BE2C (cell line): ENCODE results near the gene TCEAL7.

Source experiments
- DNase-seq: peaks from one replicate; pipeline ENCODE4 v3.0.0-alpha.2; 2020
- H3K27me3 ChIP-seq: fragments of 250-450 bp; sonication (Bioruptor Pico); 2 replicates; pipeline ENCODE4 v1.5.1; 2020; ENCODE audit warnings: mild to moderate bottlenecking
- H3K36me3 ChIP-seq: fragments of 250-450 bp; sonication (Bioruptor Pico); 2 replicates; pipeline ENCODE4 v1.5.1; 2020; ENCODE audit warnings: mild to moderate bottlenecking
- H3K4me1 ChIP-seq: fragments of 250-450 bp; sonication (Bioruptor Pico); 2 replicates; pipeline ENCODE4 v1.5.1; 2020
- H3K4me3 ChIP-seq: 2 replicates; pipeline ENCODE4 v1.5.1; 2011; ENCODE audit warnings: low read depth, low read length
- H3K9me3 ChIP-seq: fragments of 250-450 bp; sonication (Bioruptor Pico); 2 replicates; pipeline ENCODE4 v1.5.1; 2020
- CTCF ChIP-seq: IDR thresholded peaks from 2 replicates; pipeline ENCODE4 v1.5.1; 2012; ENCODE audit warnings: mild to moderate bottlenecking, low read depth, low read length

Gene TCEAL7

GRCh38 chrX:103311399-103311780, 18.6 kb upstream of the TCEAL7 start:
- Histone ChIP-seq H3K36me3 (no peaks in the 10 kb centered on the region), H3K4me1 (no peaks in the 10 kb centered on the region), H3K4me3 (no peak overlapping the region), H3K27me3 (no peaks in the 10 kb centered on the region), H3K9me3 (no peaks in the 10 kb centered on the region)
- no peak for DNase-seq
- TF ChIP-seq CTCF = no peak

- no peaks in the 10 kb centered on the region for H3K36me3 ChIP-seq
- no peaks in the 10 kb centered on the region for H3K27me3 ChIP-seq
- H3K4me3 ChIP-seq = peak overlapping the region; percentile 63
- TF ChIP-seq CTCF = no peak
- no peaks in the 10 kb centered on the region for H3K4me1 ChIP-seq
- no peaks in the 10 kb centered on the region for H3K9me3 ChIP-seq
- DNase-seq = no peak
Observed at GRCh38 chrX:103330681-103331288, 746 bp downstream of the TCEAL7 start.

- no peaks in the 10 kb centered on the region for H3K27me3 ChIP-seq
- no peaks in the 10 kb centered on the region for H3K4me1 ChIP-seq
- no peaks in the 10 kb centered on the region for H3K9me3 ChIP-seq
- no peak overlapping the region for H3K4me3 ChIP-seq
- no peaks in the 10 kb centered on the region for H3K36me3 ChIP-seq
- no peak for DNase-seq
- TF ChIP-seq CTCF = no peak
Observed at GRCh38 chrX:103338663-103339062, 8.6 kb downstream of the TCEAL7 start.

GRCh38 chrX:103343105-103343504, 13.1 kb downstream of the TCEAL7 start:
- Histone ChIP-seq H3K4me3 (no peak overlapping the region), H3K9me3 (no peaks in the 10 kb centered on the region), H3K4me1 (no peaks in the 10 kb centered on the region), H3K36me3 (no peaks in the 10 kb centered on the region), H3K27me3 (no peaks in the 10 kb centered on the region)
- DNase-seq = peak; percentile 24
- peak; percentile 68 for TF ChIP-seq CTCF

- no peak for TF ChIP-seq CTCF
- H3K9me3 ChIP-seq = no peaks in the 10 kb centered on the region
- no peak for DNase-seq
- no peaks in the 10 kb centered on the region for H3K4me1 ChIP-seq
- no peaks in the 10 kb centered on the region for H3K27me3 ChIP-seq
- no peak overlapping the region for H3K4me3 ChIP-seq
- no peaks in the 10 kb centered on the region for H3K36me3 ChIP-seq
Observed at GRCh38 chrX:103344606-103345005, 14.6 kb downstream of the TCEAL7 start.

- DNase-seq = no peak
Observed at GRCh38 chrX:103347682-103348397, 17.8 kb downstream of the TCEAL7 start.

More at GRCh38 chrX:103347682-103348397, 17.8 kb downstream of the TCEAL7 start:
- Histone ChIP-seq H3K27me3 (no peaks in the 10 kb centered on the region), H3K36me3 (no peaks in the 10 kb centered on the region), H3K4me3 (no peak overlapping the region), H3K4me1 (no peaks in the 10 kb centered on the region), H3K9me3 (no peaks in the 10 kb centered on the region)
- no peak for TF ChIP-seq CTCF
